ENCODE measurements around the gene CENPO. TPM values are rescaled to one million over a fixed set of nuclear protein-coding genes. Genes with fewer than 3 reads are reported as not detected.

CENPO gene
- total and polyA plus RNA-seq, 12 donors, result 2.6 to 16.6 (median 9.5) TPM

GRCh38 chr2:24815171-24815570 lies 21.9 kb downstream of the CENPO start:
- Histone ChIP-seq H3K9me3 (replicated peaks in 1 of 3) (no peaks in the 10 kb centered on the region), H3K27ac (no peak overlapping the region), H3K27me3 (no peaks in the 10 kb centered on the region), H3K36me3 (replicated peaks in 1 of 2) (peaks cover 0 to 14% of the 10 kb centered on the region in 2 donors), H3K4me1 (replicated peaks in 1 of 2) (peaks cover 8 to 20% of the 10 kb centered on the region in 2 donors), H3K4me3 (no peak overlapping the region)
- DNase-seq, result no peak
- TF ChIP-seq POLR2A (IDR thresholded peaks at IDR 0.05) (no peak), CTCF (IDR thresholded peaks at IDR 0.05) (no peak)
- WGBS, 4 donors, result 96 to 100% (median 98%) methylated on average over 4 of the region's 4 CpGs
- intact Hi-C loops (cut with DNase I), result no loop called here

- intact Hi-C loops (cut with DNase I), result no loop called here
- Histone ChIP-seq H3K36me3 (replicated peaks in 1 of 2) (peaks cover 0 to 24% of the 10 kb centered on the region in 2 donors), H3K4me3 (no peak overlapping the region), H3K27me3 (no peaks in the 10 kb centered on the region), H3K27ac (peak overlapping the region in 1 of 5 donors; percentile 20), H3K4me1 (replicated peaks in 1 of 2) (peaks cover 8 to 20% of the 10 kb centered on the region in 2 donors), H3K9me3 (replicated peaks in 1 of 3) (no peaks in the 10 kb centered on the region)
- DNase-seq, result peak in 1 of 7 donors; percentile 9
- 82 to 96% (median 94%) methylated on average over 6 of the region's 6 CpGs for WGBS, 4 donors
- TF ChIP-seq CTCF (IDR thresholded peaks at IDR 0.05) (no peak), POLR2A (IDR thresholded peaks at IDR 0.05) (no peak)
These were observed 23.2 kb downstream of the CENPO start for GRCh38 chr2:24816404-24816803.

GRCh38 chr2:24816884-24817283 lies 23.7 kb downstream of the CENPO start:
- TF ChIP-seq POLR2A (IDR thresholded peaks at IDR 0.05) (no peak), CTCF (IDR thresholded peaks at IDR 0.05) (no peak)
- no peaks in the 10 kb centered on the region for H3K27me3 ChIP-seq
- H3K36me3 ChIP-seq (replicated peaks in 1 of 2), result peaks cover 0 to 25% of the 10 kb centered on the region in 2 donors
- 46 to 76% (median 61%) methylated on average over 4 of the region's 4 CpGs for WGBS, 4 donors
- H3K27ac ChIP-seq, result peak overlapping the region in 1 of 5 donors; percentile 20
- peaks cover 8 to 20% of the 10 kb centered on the region in 2 donors for H3K4me1 ChIP-seq (replicated peaks in 1 of 2)
- intact Hi-C loops (cut with DNase I), result no loop called here
- H3K9me3 ChIP-seq (replicated peaks in 1 of 3), result no peaks in the 10 kb centered on the region
- no peak overlapping the region for H3K4me3 ChIP-seq
- DNase-seq, result peak in 4 of 7 donors; percentile 29 to 59 (median 55)

GRCh38 chr2:24818721-24819167 lies 25.5 kb downstream of the CENPO start:
- TF ChIP-seq CTCF (IDR thresholded peaks at IDR 0.05), result no peak
- TF ChIP-seq POLR2A (IDR thresholded peaks at IDR 0.05), result no peak
- intact Hi-C loops (cut with DNase I), result no loop called here
- H3K4me1 ChIP-seq (replicated peaks in 1 of 2), result peaks cover 8 to 20% of the 10 kb centered on the region in 2 donors
- H3K27me3 ChIP-seq, result no peaks in the 10 kb centered on the region
- WGBS, 4 donors, result 22 to 41% (median 36%) methylated on average over 9 of the region's 9 CpGs
- H3K36me3 ChIP-seq (replicated peaks in 1 of 2), result peaks cover 0 to 33% of the 10 kb centered on the region in 2 donors
- peak; percentile 51 to 79 (median 74) for DNase-seq
- H3K27ac ChIP-seq, result peak overlapping the region in 3 of 5 donors; percentile 60 to 78 (median 77)
- H3K4me3 ChIP-seq, result no peak overlapping the region
- H3K9me3 ChIP-seq (replicated peaks in 1 of 3), result no peaks in the 10 kb centered on the region
